HCT116 (cell line): ENCODE measurements around the gene NCF4. TPM values are rescaled to one million over a fixed set of nuclear protein-coding genes. Genes with fewer than 3 reads are reported as not detected.

Experiments
- ATAC-seq: fragments of 200-7000 bp; cut with Tn5 transposase; 2 replicates; pipeline ENCODE4 v1.9.1; 2020; ENCODE audit warnings: mild to moderate bottlenecking, moderate library complexity
- BruUV-seq: library from RNA; stranded (reverse); fragments of 400-500 nt; replicated peaks from 2 replicates; lab custom pipeline; 2021; lab: Mats Ljungman, UMichigan
- CTCF ChIA-PET: fragments of 300-600 bp; sonication (Branson Sonifier 250); formaldehyde crosslinking; loops from one replicate; lab custom pipeline; 2021; ENCODE audit warnings: antibody characterized with exemption; lab: Charles Lee
- POLR2A ChIA-PET: fragments of 300-600, 350-600 bp; sonication (Branson Sonifier 250); formaldehyde crosslinking; loops from one replicate; lab custom pipeline; 2021; ENCODE audit warnings: antibody characterized with exemption; lab: Charles Lee
- RAD21 ChIA-PET, 2 experiments: fragments of 300-600 bp; sonication (Branson Sonifier 250); formaldehyde crosslinking; loops; one replicate each; lab custom pipeline; 2023; ENCODE audit warnings: low total read pairs in 2 of 2; ENCODE audit not compliant: uncharacterized antibody in 2 of 2, unreplicated experiment in 2 of 2, low non-redundant PET in 1 of 2; lab: Charles Lee
- DNase-seq: peaks from one replicate; pipeline ENCODE4 v3.0.0-alpha.2; 2010; ENCODE audit warnings: low read depth, low spot score
- H2AFZ ChIP-seq: fragments of 200-600 bp; shearing (Covaris generic), sonication (generic); 2 replicates; pipeline ENCODE4 v1.6.1; 2017; ENCODE audit warnings: low read depth, mixed run types, mixed read lengths, antibody characterized with exemption, low read length; ENCODE audit not compliant: poor library complexity, severe bottlenecking
- H3K27ac ChIP-seq: 2 replicates; pipeline ENCODE4 v1.5.1; 2012; ENCODE audit warnings: low read depth, low read length
- H3K27me3 ChIP-seq: fragments of 200-600 bp; sonication (generic); 2 replicates; pipeline ENCODE4 v1.6.1; 2016; ENCODE audit warnings: mixed run types, low read length, mixed read lengths; ENCODE audit not compliant: insufficient read depth
- H3K36me3 ChIP-seq, 2 experiments: fragments of 200-500 bp in 1 of 2; fragments of 200-600 bp in 1 of 2; sonication (Bioruptor generic) in 1 of 2; sonication (generic) in 1 of 2; 2 replicates each; pipeline versions ENCODE4 v1.5.1 to v1.6.1; 2014 to 2016; ENCODE audit warnings: low read length in 2 of 2, inconsistent platforms in 1 of 2, mixed read lengths in 1 of 2, mixed run types in 1 of 2; ENCODE audit not compliant: insufficient read depth in 2 of 2, control insufficient read depth in 1 of 2
- H3K4me1 ChIP-seq, 2 experiments: fragments of 200-600 bp in 1 of 2; sonication (generic) in 1 of 2; 2 replicates each; pipeline versions ENCODE4 v1.5.1 to v1.6.1; 2012 to 2017; ENCODE audit warnings: low read length in 2 of 2, inconsistent platforms in 1 of 2, mild to moderate bottlenecking in 1 of 2, mixed read lengths in 1 of 2, mixed run types in 1 of 2, moderate library complexity in 1 of 2; ENCODE audit not compliant: insufficient read depth in 2 of 2, control insufficient read depth in 1 of 2
- H3K4me2 ChIP-seq: fragments of 200-600 bp; sonication (generic); 2 replicates; pipeline ENCODE4 v1.6.1; 2017; ENCODE audit warnings: mixed run types, low read length, mixed read lengths
- H3K4me3 ChIP-seq, 2 experiments: fragments of 200-600 bp in 1 of 2; sonication (generic) in 1 of 2; replicated peaks in 1 of 2; 2 replicates each; pipeline ENCODE4 v1.5.1; 2011 to 2016; ENCODE audit warnings: low read length in 2 of 2, control low read depth in 1 of 2, low read depth in 1 of 2, mild to moderate bottlenecking in 1 of 2, mixed read lengths in 1 of 2, mixed run types in 1 of 2
- H3K79me2 ChIP-seq: fragments of 200-600 bp; sonication (generic); 2 replicates; pipeline ENCODE4 v1.6.1; 2017; ENCODE audit warnings: mild to moderate bottlenecking, mixed run types, low read length, moderate library complexity, mixed read lengths; ENCODE audit not compliant: insufficient read depth
- H3K9ac ChIP-seq: fragments of 200-600 bp; sonication (generic); 2 replicates; pipeline ENCODE4 v1.6.1; 2016; ENCODE audit warnings: low read length, mixed read lengths
- H3K9me2 ChIP-seq: fragments of 200-600 bp; sonication (generic), shearing (Covaris generic); 2 replicates; pipeline ENCODE4 v1.6.1; 2017; ENCODE audit warnings: mixed run types, mild to moderate bottlenecking, moderate library complexity; ENCODE audit not compliant: insufficient read depth
- H3K9me3 ChIP-seq, 2 experiments: fragments of 200-500 bp in 1 of 2; fragments of 200-600 bp in 1 of 2; sonication (Bioruptor generic) in 1 of 2; sonication (generic) in 1 of 2; 2 replicates each; pipeline ENCODE4 v1.6.1; 2014 to 2017; ENCODE audit warnings: low read length in 2 of 2, mixed read lengths in 2 of 2, inconsistent platforms in 1 of 2, low read depth in 1 of 2, mild to moderate bottlenecking in 1 of 2, mixed run types in 1 of 2, moderate library complexity in 1 of 2; ENCODE audit not compliant: control insufficient read depth in 1 of 2, insufficient read depth in 1 of 2
- H4K20me1 ChIP-seq: fragments of 200-600 bp; sonication (generic), shearing (Covaris generic); 2 replicates; pipeline ENCODE4 v1.6.1; 2017; ENCODE audit warnings: mixed run types, mild to moderate bottlenecking, moderate library complexity; ENCODE audit not compliant: insufficient read depth
- ATF3 ChIP-seq: IDR thresholded peaks from 2 replicates; pipeline ENCODE4 v1.6.1; 2012
- CBX3 ChIP-seq: IDR thresholded peaks from 2 replicates; pipeline ENCODE4 v1.6.1; 2012; ENCODE audit warnings: low read depth
- EGR1 ChIP-seq: IDR thresholded peaks from 2 replicates; pipeline ENCODE4 v1.6.1; 2012; ENCODE audit warnings: low read depth
- ELF1 ChIP-seq: IDR thresholded peaks from 2 replicates; pipeline ENCODE4 v1.6.1; 2012; ENCODE audit warnings: low read depth, borderline replicate concordance
- EZH2 ChIP-seq: fragments of 200-600 bp; sonication (generic); IDR thresholded peaks from 2 replicates; pipeline ENCODE4 v1.6.1; 2017; ENCODE audit warnings: antibody characterized with exemption, mixed run types
- EZH2phosphoT487 ChIP-seq: fragments of 200-600 bp; IDR thresholded peaks from 2 replicates; pipeline ENCODE4 v1.6.1; 2018; ENCODE audit warnings: antibody characterized with exemption, borderline replicate concordance
- FOSL1 ChIP-seq: IDR thresholded peaks from 2 replicates; pipeline ENCODE4 v1.6.1; 2012; ENCODE audit warnings: low read depth
- JUND ChIP-seq: IDR thresholded peaks from 2 replicates; pipeline ENCODE4 v1.6.1; 2012
- MAX ChIP-seq: IDR thresholded peaks from 2 replicates; pipeline ENCODE4 v1.6.1; 2012
- RAD21 ChIP-seq: IDR thresholded peaks from 2 replicates; pipeline ENCODE4 v1.6.1; 2012; ENCODE audit warnings: low read depth, mild to moderate bottlenecking
- REST ChIP-seq: IDR thresholded peaks from 2 replicates; pipeline ENCODE4 v1.6.1; 2012; ENCODE audit warnings: low read depth
- SP1 ChIP-seq: IDR thresholded peaks from 2 replicates; pipeline ENCODE4 v1.6.1; 2012; ENCODE audit warnings: low read depth
- SRF ChIP-seq: IDR thresholded peaks from 2 replicates; pipeline ENCODE4 v1.6.1; 2012; ENCODE audit warnings: low read depth
- TCF7L2 ChIP-seq: IDR thresholded peaks from 2 replicates; pipeline ENCODE4 v1.7.0; 2011; ENCODE audit warnings: borderline replicate concordance, inconsistent platforms; ENCODE audit not compliant: insufficient read depth, insufficient read length; ENCODE audit errors: extremely low read depth
- ZBTB33 ChIP-seq: IDR thresholded peaks from 2 replicates; pipeline ENCODE4 v1.6.1; 2011; ENCODE audit warnings: mild to moderate bottlenecking, low read length, moderate library complexity; ENCODE audit not compliant: insufficient replicate concordance; ENCODE audit errors: extremely low read depth
- ZFX ChIP-seq: fragments of 450-650 bp; IDR thresholded peaks from 2 replicates; pipeline ENCODE4 v1.6.1; 2017
- ZNF274 ChIP-seq: fragments of 200-500 bp; sonication (Bioruptor generic); IDR thresholded peaks from 2 replicates; pipeline ENCODE4 v1.6.1; 2014; ENCODE audit warnings: mild to moderate bottlenecking, low read depth, low read length, inconsistent platforms
- intact Hi-C: fragments of 100-400 bp; cut with micrococcal nuclease; formaldehyde crosslinking; loops from 2 replicates; pipeline ENCODE4 v1.10.0; 2022
- total RNA-seq: library from RNA; stranded (reverse); gene quantifications from one replicate; pipeline ENCODE4 v1.2.1, GENCODE V29; 2021; ENCODE audit not compliant: unreplicated experiment
- TF ChIP-seq, protein P1 (sequence below), 3 experiments: fragments of 200-600 bp in 1 of 3; sonication (generic) in 1 of 3; IDR thresholded peaks in 2 of 3; conservative IDR thresholded peaks in 1 of 3; 2 replicates each; pipeline ENCODE4 v1.5.1; 2012 to 2017; ENCODE audit warnings: low read depth in 2 of 3, low read length in 2 of 3, antibody characterized with exemption in 1 of 3, borderline replicate concordance in 1 of 3, control low read depth in 1 of 3, mild to moderate bottlenecking in 1 of 3, mixed read lengths in 1 of 3, mixed run types in 1 of 3, moderate library complexity in 1 of 3; ENCODE audit not compliant: insufficient read depth in 1 of 3

Gene NCF4
- total RNA-seq, 1 experiment from 2014 or later: 0.37 TPM

DNA sequence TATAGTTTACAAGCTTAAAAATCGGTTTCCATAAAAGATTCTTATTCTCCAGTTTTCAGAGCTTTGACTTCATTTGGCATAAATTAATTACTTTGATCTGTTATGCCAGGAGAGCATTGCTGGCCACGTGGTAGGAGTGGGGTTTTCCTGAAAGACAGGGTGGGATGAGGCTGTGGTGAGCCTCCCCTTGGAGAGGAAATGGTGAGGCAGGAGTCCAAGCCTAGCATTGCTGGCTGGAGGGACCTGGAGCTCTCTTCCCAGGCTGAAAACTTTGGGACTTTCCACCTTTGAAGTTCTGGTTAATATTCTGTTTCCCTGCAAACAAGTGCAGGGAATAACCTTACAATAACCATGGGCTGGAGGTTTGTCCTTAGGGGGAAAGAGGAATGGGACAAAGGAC, 31.5 kb downstream of the NCF4 start:
- Histone ChIP-seq H3K4me2 (no peak overlapping the region), H4K20me1 (no peaks in the 10 kb centered on the region), H3K9ac (no peak overlapping the region), H3K27ac (no peak overlapping the region), H3K79me2 (no peaks in the 10 kb centered on the region), H3K36me3 (no peaks in the 10 kb centered on the region), H3K9me2 (no peaks in the 10 kb centered on the region), H3K9me3 (no peaks in the 10 kb centered on the region), H3K27me3 (peaks cover 9% of the 10 kb centered on the region; the same call in 1 of the 2 replicates), H3K4me3 (no peak overlapping the region), H2AFZ (no peak overlapping the region), H3K4me1 (no peaks in the 10 kb centered on the region)
- TF ChIP-seq JUND (no peak), EGR1 (no peak), RAD21 (no peak), ELF1 (no peak), ZFX (no peak), ZBTB33 (no peak), TCF7L2 (no peak), SRF (no peak), ZNF274 (no peak), CBX3 (no peak), SP1 (no peak), FOSL1 (no peak), ATF3 (no peak), REST (no peak), MAX (no peak), EZH2 (no peak), EZH2phosphoT487 (no peak)
- TF ChIP-seq, protein P1, sequence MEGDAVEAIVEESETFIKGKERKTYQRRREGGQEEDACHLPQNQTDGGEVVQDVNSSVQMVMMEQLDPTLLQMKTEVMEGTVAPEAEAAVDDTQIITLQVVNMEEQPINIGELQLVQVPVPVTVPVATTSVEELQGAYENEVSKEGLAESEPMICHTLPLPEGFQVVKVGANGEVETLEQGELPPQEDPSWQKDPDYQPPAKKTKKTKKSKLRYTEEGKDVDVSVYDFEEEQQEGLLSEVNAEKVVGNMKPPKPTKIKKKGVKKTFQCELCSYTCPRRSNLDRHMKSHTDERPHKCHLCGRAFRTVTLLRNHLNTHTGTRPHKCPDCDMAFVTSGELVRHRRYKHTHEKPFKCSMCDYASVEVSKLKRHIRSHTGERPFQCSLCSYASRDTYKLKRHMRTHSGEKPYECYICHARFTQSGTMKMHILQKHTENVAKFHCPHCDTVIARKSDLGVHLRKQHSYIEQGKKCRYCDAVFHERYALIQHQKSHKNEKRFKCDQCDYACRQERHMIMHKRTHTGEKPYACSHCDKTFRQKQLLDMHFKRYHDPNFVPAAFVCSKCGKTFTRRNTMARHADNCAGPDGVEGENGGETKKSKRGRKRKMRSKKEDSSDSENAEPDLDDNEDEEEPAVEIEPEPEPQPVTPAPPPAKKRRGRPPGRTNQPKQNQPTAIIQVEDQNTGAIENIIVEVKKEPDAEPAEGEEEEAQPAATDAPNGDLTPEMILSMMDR (IDR thresholded peaks at IDR 0.05 in 2 of 3, conservative IDR thresholded peaks at IDR 0.05 in 1 of 3; ENCODE audit: borderline replicate concordance in 1 of 3, insufficient read depth in 1 of 3, low read depth in 2 of 3, low read length in 2 of 3): no peak
- ATAC-seq: no peak
- ChIA-PET POLR2A (no interaction called here), RAD21 (no interaction called here), CTCF (no interaction called here)
- no peak for DNase-seq
- intact Hi-C loops: no loop called here
- BruUV-seq: no TSS peak
